Measurements from ENCODE around the gene MAGI2. TPM values are rescaled to one million over a fixed set of nuclear protein-coding genes. Genes with fewer than 3 reads are reported as not detected.

The MAGI2 gene
- total RNA-seq, 2 donors from 2014 or later = 18.3 to 31.8 TPM

DNA sequence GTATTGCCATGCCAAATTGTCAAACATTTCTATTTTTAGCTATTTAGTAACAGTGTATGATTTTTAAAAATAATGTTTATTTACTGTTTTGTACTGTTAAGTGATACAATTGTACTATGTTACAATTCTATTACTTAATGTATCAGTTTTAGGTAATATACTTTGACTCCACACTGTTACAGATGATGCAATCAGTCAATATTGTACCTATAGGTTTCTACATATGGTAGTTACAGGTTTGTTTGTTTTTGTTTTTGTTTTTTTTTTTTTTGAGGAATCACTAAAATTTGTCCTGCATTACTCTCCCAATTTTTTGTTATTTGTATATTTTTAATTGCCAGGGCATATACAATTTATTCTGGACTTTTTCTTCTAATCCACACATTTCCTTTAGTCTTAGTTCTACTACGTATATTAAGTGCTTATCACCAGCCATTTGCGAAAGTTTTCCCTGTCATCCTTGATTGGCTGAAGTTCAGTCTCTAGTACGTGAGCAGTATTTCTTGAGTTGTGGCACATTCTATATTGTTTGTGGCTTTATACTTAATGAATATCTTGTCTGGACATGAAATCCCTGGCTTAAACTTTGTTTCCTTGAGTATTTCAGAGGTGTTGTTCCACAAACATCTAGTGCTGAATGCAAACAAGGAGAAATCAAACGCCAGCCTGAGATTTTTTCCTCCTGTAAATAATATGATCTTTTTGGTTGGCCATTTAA lies 114.1 kb downstream of the MAGI2 start:
- H3K9me3 ChIP-seq = no peaks in the 10 kb centered on the region
- DNase-seq (ENCODE audit: low spot score) = no peak
- TF ChIP-seq, protein P1, sequence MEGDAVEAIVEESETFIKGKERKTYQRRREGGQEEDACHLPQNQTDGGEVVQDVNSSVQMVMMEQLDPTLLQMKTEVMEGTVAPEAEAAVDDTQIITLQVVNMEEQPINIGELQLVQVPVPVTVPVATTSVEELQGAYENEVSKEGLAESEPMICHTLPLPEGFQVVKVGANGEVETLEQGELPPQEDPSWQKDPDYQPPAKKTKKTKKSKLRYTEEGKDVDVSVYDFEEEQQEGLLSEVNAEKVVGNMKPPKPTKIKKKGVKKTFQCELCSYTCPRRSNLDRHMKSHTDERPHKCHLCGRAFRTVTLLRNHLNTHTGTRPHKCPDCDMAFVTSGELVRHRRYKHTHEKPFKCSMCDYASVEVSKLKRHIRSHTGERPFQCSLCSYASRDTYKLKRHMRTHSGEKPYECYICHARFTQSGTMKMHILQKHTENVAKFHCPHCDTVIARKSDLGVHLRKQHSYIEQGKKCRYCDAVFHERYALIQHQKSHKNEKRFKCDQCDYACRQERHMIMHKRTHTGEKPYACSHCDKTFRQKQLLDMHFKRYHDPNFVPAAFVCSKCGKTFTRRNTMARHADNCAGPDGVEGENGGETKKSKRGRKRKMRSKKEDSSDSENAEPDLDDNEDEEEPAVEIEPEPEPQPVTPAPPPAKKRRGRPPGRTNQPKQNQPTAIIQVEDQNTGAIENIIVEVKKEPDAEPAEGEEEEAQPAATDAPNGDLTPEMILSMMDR (IDR thresholded peaks at IDR 0.05) = no peak

DNA sequence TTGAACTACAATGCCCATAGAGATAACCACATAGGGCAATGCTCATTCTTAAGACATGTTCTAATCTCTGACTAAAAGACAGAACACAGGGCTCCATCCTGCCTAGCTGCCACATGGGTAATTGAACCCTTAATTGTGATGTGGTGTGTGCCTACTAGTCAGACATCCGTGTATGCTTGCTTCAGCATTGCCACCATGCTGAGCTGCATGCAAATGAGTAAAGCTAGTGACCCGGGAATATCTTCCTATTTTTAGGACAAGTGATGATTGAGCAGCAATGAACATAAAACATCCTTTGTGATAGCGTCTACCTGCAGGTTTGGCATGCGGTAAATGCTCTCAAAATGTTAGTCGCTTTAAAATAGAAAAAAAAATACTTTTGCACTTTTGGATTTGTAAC lies 115.8 kb downstream of the MAGI2 start:
- Histone ChIP-seq H3K9me3 (no peaks in the 10 kb centered on the region), H3K27ac (no peak overlapping the region), H3K4me3 (no peak overlapping the region), H3K27me3 (replicated peaks; ENCODE audit: insufficient read depth) (no peaks in the 10 kb centered on the region), H3K4me1 (ENCODE audit: control insufficient read depth in 1 of 2, low read depth in 2 of 2) (no peaks in the 10 kb centered on the region), H3K36me3 (no peaks in the 10 kb centered on the region)
- TF ChIP-seq, protein P1 (IDR thresholded peaks at IDR 0.05) = no peak
- no peak for DNase-seq (ENCODE audit: low spot score)
- ATAC-seq (ENCODE audit: insufficient number of reproducible peaks, low FRiP score, low read depth) = no peak

More for the DNA sequence above, 114.1 kb downstream of the MAGI2 start:
- H3K27me3 ChIP-seq (replicated peaks; ENCODE audit: insufficient read depth) = no peaks in the 10 kb centered on the region
- ATAC-seq (ENCODE audit: insufficient number of reproducible peaks, low FRiP score, low read depth) = no peak
- H3K4me1 ChIP-seq (ENCODE audit: control insufficient read depth in 1 of 2, low read depth in 2 of 2) = no peaks in the 10 kb centered on the region
- H3K27ac ChIP-seq = no peak overlapping the region
- no peak overlapping the region for H3K4me3 ChIP-seq
- H3K36me3 ChIP-seq = no peaks in the 10 kb centered on the region

GRCh38 chr7:79334841-79335240 lies 118.6 kb downstream of the MAGI2 start:
- H3K9me3 ChIP-seq = no peaks in the 10 kb centered on the region
- TF ChIP-seq, protein P1 (IDR thresholded peaks at IDR 0.05) = no peak
- H3K4me3 ChIP-seq = no peak overlapping the region
- ATAC-seq (ENCODE audit: insufficient number of reproducible peaks, low FRiP score, low read depth) (no peak), DNase-seq (ENCODE audit: low spot score) (no peak)
- H3K27ac ChIP-seq = no peak overlapping the region
- no peaks in the 10 kb centered on the region for H3K4me1 ChIP-seq (ENCODE audit: control insufficient read depth in 1 of 2, low read depth in 2 of 2)
- H3K36me3 ChIP-seq = no peaks in the 10 kb centered on the region
- no peaks in the 10 kb centered on the region for H3K27me3 ChIP-seq (replicated peaks; ENCODE audit: insufficient read depth)

DNA sequence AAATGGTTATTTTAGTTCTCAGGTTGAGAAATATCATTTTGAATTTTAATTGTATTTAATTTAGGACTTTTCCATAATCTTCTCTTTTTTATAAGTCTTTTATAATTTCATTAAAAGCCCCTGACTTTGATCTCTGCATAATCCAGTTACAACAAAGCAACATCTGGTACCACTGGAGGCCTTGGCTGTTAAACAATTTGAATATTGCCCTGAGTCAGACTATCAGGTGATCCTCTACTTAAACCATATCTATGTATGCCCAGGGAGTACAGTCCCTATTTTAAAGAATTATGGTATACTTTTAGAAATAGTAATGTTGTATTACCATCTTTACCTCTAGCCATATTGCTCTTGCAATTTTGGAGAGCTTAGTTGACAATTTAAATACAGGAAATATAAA lies 119.1 kb downstream of the MAGI2 start:
- ATAC-seq (ENCODE audit: insufficient number of reproducible peaks, low FRiP score, low read depth) = no peak
- Histone ChIP-seq H3K36me3 (no peaks in the 10 kb centered on the region), H3K27ac (no peak overlapping the region), H3K9me3 (no peaks in the 10 kb centered on the region), H3K27me3 (replicated peaks; ENCODE audit: insufficient read depth) (no peaks in the 10 kb centered on the region), H3K4me3 (no peak overlapping the region), H3K4me1 (ENCODE audit: control insufficient read depth in 1 of 2, low read depth in 2 of 2) (no peaks in the 10 kb centered on the region)
- DNase-seq (ENCODE audit: low spot score) = no peak
- TF ChIP-seq, protein P1 (IDR thresholded peaks at IDR 0.05) = no peak

DNA sequence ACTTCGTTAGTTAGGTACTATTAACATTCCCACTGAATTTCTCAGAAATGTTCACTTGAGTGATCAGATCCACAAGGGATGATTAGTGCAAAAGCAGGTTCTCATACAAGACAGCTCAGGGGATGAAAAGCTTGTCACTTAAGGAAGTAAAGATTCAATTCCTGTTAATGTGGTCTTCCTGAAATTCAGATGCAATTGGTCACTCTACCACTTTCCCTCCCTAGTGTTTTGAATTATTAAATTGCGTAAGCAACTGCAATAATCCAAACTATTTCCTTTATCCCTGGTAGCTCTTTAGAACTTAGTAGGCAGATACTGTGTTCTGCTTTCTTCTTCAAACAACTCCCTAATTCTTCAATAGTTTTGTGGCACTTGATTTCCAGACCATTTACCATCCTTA lies 121.4 kb downstream of the MAGI2 start:
- H3K36me3 ChIP-seq = no peaks in the 10 kb centered on the region
- no peak overlapping the region for H3K27ac ChIP-seq
- no peaks in the 10 kb centered on the region for H3K9me3 ChIP-seq
- no peaks in the 10 kb centered on the region for H3K4me1 ChIP-seq (ENCODE audit: control insufficient read depth in 1 of 2, low read depth in 2 of 2)
- H3K4me3 ChIP-seq = no peak overlapping the region
- no peak for ATAC-seq (ENCODE audit: insufficient number of reproducible peaks, low FRiP score, low read depth)
- TF ChIP-seq, protein P1 (IDR thresholded peaks at IDR 0.05) = no peak
- H3K27me3 ChIP-seq (replicated peaks; ENCODE audit: insufficient read depth) = no peaks in the 10 kb centered on the region
- DNase-seq (ENCODE audit: low spot score) = no peak
